CD4-positive, alpha-beta T cell treated with Interleukin-6 at 100 ng/mL for 8 hours (primary cell): ENCODE results near the gene COPS3.

ENCODE experiments used
- DNase-seq: peaks from one replicate; pipeline ENCODE4 v3.0.0-alpha.2; 2020; ENCODE audit warnings: mixed read lengths, low spot score

The COPS3 gene

GRCh38 chr17:17241656-17242055, 39.4 kb downstream of the COPS3 start:
- DNase-seq, result no peak

GRCh38 chr17:17239832-17240231, 41.2 kb downstream of the COPS3 start:
- DNase-seq, result no peak

GRCh38 chr17:17237026-17237799, 43.8 kb downstream of the COPS3 start, which contains the start of gene FLCN:
Gene FLCN (minus strand): TSS chr17:17237168. CDS start chr17:17228137, 9,031 bp downstream.
- DNase-seq, result peak; percentile 90

GRCh38 chr17:17236295-17237025, 44.6 kb downstream of the COPS3 start:
- no peak for DNase-seq

GRCh38 chr17:17235212-17236174, 45.6 kb downstream of the COPS3 start:
- DNase-seq, result no peak

- no peak for DNase-seq
These were observed 48.8 kb downstream of the COPS3 start for GRCh38 chr17:17232303-17232621.

- no peak for DNase-seq
These were observed 49.3 kb downstream of the COPS3 start for GRCh38 chr17:17231621-17232302.

- DNase-seq, result no peak
These were observed 51.3 kb downstream of the COPS3 start for GRCh38 chr17:17229416-17230384.

- no peak for DNase-seq
These were observed 52.3 kb downstream of the COPS3 start for GRCh38 chr17:17228521-17229279.

GRCh38 chr17:17227608-17228520, 53.2 kb downstream of the COPS3 start:
- DNase-seq, result no peak

- DNase-seq, result no peak
These were observed 54.4 kb downstream of the COPS3 start for GRCh38 chr17:17226451-17227265.

- DNase-seq, result no peak
These were observed 55.1 kb downstream of the COPS3 start for GRCh38 chr17:17225901-17226300.

GRCh38 chr17:17224137-17224536, 56.9 kb downstream of the COPS3 start:
- DNase-seq, result no peak

GRCh38 chr17:17223736-17224135, 57.3 kb downstream of the COPS3 start:
- no peak for DNase-seq

- DNase-seq, result no peak
These were observed 59.7 kb downstream of the COPS3 start for GRCh38 chr17:17221329-17221728.

GRCh38 chr17:17220529-17220928, 60.5 kb downstream of the COPS3 start:
- DNase-seq, result no peak

- DNase-seq, result no peak
These were observed 63.1 kb downstream of the COPS3 start for GRCh38 chr17:17217995-17218394.

- DNase-seq, result no peak
These were observed 64.3 kb downstream of the COPS3 start for GRCh38 chr17:17216776-17217175.
